ENCODE results near the gene RAB3A.
"Not testable (repeated sequence)": the region's sequence is repeated elsewhere in the genome, so short reads cannot be mapped to it uniquely, and the experiment has no call there.

The RAB3A gene

GRCh38 chr19:18223860-18224524 is 20.1 kb upstream of the RAB3A start:
- peak; percentile 71 for DNase-seq

GRCh38 chr19:18221815-18222725 is 18.2 kb upstream of the RAB3A start:
- DNase-seq, result no peak

GRCh38 chr19:18220632-18221275 is 16.9 kb upstream of the RAB3A start:
- DNase-seq, result peak; percentile 33

DNA sequence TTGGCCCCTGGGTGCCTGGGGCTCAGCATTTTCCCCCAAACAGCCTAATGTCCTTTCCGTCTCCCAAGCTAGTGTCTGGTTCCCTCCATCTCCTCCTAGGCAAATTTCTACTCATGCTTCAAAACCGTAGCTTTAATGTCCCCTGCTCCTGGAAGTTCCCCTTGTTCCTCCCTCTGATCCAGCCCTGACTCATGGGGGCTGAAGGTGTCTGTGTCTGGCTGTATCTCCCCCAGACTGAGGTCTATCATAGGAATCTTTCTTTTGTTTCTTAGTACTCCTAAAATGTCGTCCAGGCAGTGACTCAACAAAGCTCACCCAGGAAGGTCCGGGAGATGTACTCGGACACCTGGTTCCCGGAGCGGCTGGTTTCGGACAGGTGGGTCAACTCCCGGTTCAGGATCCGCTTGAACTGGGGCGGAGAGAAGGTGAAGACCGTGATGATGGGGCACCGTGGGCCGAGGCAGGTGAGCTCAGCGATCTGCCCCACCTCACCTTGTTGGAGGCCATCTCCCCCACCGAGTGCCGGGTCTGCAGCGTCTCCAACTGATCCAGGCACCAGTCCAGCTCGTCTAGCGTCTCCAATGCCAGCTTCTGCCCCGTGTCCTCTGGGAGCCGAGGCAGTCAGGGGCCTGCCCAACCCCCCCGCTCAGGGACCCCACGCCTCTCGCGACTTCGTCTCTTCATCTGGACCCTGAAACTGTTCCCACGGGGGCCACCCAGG is 16.2 kb upstream of the RAB3A start:
- no peak for DNase-seq

DNA sequence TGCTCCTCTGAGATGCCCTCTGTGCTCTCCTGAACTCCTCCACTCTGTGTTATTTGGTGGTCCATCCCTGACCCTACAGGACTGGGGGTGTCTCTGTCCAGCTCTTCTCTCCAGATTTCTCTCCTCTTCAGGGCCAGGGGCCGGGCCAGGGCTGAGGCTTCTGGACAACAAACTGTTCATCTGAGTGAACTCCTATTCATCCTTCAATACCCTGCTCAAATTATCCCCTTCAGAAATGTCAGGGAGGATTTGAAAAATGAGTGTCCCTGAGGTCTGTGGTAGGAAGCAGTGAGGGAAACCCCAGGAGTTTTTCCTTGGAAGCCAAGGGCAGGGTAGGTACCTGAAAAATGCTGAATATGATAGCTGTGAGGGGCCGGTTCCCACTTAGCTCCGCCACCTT is 14.8 kb upstream of the RAB3A start:
- no peak for DNase-seq

DNA sequence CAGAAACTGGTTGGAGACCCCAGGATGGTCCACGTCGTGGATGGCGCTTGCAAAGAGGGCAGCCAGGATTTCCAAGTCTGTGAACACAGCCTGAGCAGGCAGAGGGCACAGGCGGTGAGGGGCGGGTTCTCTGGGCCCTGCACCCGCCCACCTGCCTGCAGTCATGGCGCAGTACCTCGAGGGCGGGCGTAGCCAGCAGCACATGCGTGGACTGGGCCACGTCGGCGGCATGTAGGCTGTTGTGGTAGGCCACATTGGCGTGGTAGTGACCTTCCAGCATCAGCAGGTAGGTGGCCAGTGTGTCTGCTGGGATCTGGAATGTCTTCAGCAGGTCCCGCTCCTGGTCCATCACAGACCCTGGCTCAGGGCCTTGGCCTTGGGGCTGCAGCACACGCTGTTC is 14.3 kb upstream of the RAB3A start:
- DNase-seq, result no peak

DNA sequence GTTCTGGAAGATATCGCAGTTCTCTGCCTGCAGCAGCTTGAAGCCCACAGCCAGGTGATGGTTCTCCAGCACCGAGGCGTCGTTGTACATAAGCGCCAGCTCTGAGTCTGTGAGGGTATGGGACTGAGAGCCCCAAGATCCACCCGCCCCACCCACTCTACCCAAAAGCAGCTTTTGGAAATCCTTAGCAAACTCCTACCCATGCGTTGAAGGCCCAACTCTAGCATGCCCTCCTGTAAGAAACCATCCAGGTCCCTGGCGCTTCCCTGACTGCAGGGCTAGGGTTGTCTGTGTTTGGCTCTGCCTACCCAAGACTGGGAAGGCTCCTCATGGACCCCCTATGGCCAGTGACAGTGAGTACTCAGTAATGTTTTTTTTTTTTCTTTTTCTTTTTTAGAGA is 12.9 kb upstream of the RAB3A start:
- no peak for DNase-seq

GRCh38 chr19:18214779-18215433 is 11.1 kb upstream of the RAB3A start:
- no peak for DNase-seq

- no peak for DNase-seq
These were observed 7.8 kb upstream of the RAB3A start for GRCh38 chr19:18211683-18212082.

DNA sequence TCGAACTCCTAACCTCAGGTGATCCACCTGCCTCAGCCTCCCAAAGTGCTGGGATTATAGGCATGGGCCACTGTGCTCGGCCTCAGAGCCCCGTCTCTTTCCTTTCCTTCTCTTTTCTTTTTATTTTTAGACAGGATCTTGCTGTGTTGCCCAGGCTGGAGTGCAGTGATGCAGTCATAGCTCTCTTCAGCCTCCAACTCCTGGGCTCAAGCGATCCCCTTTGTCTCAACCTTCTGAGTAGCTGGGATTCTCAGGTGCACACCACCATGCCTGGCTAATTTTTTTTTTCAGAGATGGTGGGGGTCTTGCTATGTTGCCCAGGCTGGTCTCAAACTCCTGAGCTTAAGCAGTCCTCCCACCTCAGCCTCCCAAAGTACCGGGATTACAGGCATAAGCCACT is 6.1 kb upstream of the RAB3A start:
- not testable (repeated sequence) for DNase-seq

DNA sequence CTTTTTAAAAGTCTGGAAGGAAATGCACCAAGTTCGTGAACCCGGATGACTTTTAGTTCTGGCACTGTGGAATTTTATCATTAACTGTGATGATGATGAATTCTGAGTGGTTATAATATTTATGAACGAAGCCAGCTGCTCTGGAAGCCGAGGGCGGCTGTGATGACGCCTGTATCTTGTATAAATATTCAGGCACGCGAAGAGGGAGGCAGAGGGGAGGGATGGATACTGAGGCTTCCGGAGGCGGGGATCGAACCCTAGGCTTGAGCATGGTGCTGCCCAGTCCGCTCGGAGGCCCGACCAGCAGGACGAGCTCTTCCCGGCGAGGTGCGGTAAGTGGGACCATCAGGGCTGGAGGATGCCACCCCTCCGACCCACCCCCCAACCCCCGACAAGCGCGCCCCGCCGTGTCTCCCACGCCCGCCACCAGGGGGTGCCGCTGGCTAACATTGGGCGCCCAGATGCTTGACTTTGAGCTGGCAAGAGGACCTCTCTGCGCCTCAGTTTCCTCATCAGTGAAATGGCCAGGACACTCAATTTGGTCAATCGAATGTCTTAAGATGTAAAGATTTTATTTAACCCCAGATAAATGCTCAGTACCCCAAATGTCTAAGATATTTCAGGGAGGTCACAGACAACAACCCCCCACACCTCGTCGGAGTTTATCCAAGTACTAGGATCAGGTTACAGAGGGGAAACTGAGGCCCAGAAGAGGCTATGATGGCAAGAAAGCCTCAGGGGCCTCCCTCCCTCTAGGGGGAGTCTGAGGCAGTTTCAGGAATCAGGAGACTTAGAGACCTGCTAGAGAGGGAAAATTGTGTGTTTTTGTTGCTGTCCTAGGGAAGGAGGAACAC is 4.5 kb upstream of the RAB3A start:
- DNase-seq, result no peak

GRCh38 chr19:18206018-18206417 is 2.2 kb upstream of the RAB3A start:
- DNase-seq, result no peak

- peak; percentile 43 for DNase-seq
These were observed 1.5 kb upstream of the RAB3A start for GRCh38 chr19:18205200-18205892.

- DNase-seq, result peak; percentile 81
These were observed 755 bp upstream of the RAB3A start for GRCh38 chr19:18204394-18205199.

DNA sequence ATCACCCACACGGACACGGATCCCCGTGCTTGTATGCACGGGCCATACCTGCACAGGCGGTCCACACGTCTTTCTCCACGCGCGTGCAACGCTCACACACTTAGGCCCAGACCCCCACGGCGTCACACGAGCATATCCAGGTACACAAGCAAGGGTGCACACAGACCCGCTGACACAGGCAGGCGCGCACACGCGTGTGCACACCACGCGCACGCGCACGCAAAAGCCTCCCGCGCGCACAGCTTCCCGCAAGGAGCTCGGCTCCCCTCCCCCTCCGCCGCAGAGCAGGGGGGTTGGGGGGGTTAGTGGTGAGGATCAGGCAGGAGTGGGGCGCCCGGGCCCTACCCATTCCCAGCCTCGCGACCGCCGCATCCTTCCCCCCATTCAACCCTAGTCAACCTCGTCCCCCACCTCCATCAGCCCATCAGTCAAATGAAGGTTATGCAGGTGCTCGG is 407 bp downstream of the RAB3A start:
- no peak for DNase-seq

- DNase-seq, result no peak
These were observed 949 bp downstream of the RAB3A start for GRCh38 chr19:18202778-18203407.

DNA sequence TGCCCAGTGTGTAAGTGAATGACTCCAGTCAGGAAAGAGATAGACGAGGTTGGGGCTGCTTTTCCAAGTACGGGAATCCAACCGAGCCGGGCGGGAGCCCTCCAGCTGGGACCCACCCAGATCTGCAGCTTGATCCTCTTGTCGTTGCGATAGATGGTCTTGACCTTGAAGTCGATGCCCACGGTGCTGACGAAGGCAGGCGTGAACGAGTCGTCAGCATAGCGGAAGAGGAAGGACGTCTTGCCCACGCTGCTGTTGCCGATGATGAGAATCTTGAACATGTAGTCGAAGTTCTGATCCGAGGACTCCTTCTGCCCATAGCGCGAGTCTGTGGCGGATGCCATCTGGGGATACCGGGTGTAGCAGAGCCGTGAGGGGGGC is 1.5 kb downstream of the RAB3A start:
- no peak for DNase-seq

GRCh38 chr19:18198374-18198773 is 5.5 kb downstream of the RAB3A start:
- DNase-seq, result no peak

GRCh38 chr19:18197941-18198340 is 5.9 kb downstream of the RAB3A start:
- no peak for DNase-seq

GRCh38 chr19:18197306-18197705 is 6.5 kb downstream of the RAB3A start:
- no peak for DNase-seq
